Coronary artery (tissue), 2 donors: Measurements from ENCODE around the gene CD33.

Source experiments
- DNase-seq: peaks from one replicate; pipeline ENCODE4 v3.0.0-alpha.2; 2017; ENCODE audit warnings: low spot score
- H3K27ac ChIP-seq, 2 donors: fragments of 200-600 bp; sonication (generic); one replicate each; pipeline ENCODE4 v1.5.1; 2016 to 2019
- H3K4me3 ChIP-seq: fragments of 200-600 bp; sonication (generic); 2 replicates; pipeline ENCODE4 v1.5.1; 2016; ENCODE audit warnings: mild to moderate bottlenecking, moderate library complexity
- CTCF ChIP-seq: fragments of 200-600 bp; sonication (generic); IDR thresholded peaks from one replicate; pipeline ENCODE4 v1.5.1; 2019; ENCODE audit warnings: antibody characterized with exemption

Gene CD33

GRCh38 chr19:51257471-51257870 lies 32.6 kb downstream of the CD33 start:
- DNase-seq, result no peak
- Histone ChIP-seq H3K4me3 (no peak overlapping the region), H3K27ac (no peak overlapping the region)
- no peak for TF ChIP-seq CTCF

GRCh38 chr19:51258165-51259160 lies 33.6 kb downstream of the CD33 start:
- Histone ChIP-seq H3K27ac (no peak overlapping the region), H3K4me3 (no peak overlapping the region)
- DNase-seq, result no peak
- TF ChIP-seq CTCF, result no peak

- Histone ChIP-seq H3K27ac (no peak overlapping the region), H3K4me3 (no peak overlapping the region)
- no peak for DNase-seq
- no peak for TF ChIP-seq CTCF
Observed at GRCh38 chr19:51259348-51260245, 34.7 kb downstream of the CD33 start.

- no peak for DNase-seq
- H3K27ac ChIP-seq, result no peak overlapping the region
- no peak for TF ChIP-seq CTCF
- H3K4me3 ChIP-seq, result no peak overlapping the region
Observed at GRCh38 chr19:51263808-51264207, 38.9 kb downstream of the CD33 start.

GRCh38 chr19:51271067-51271466 lies 46.2 kb downstream of the CD33 start:
- TF ChIP-seq CTCF, result no peak
- no peak overlapping the region for H3K4me3 ChIP-seq
- DNase-seq, result peak; percentile 47
- no peak overlapping the region for H3K27ac ChIP-seq

DNA sequence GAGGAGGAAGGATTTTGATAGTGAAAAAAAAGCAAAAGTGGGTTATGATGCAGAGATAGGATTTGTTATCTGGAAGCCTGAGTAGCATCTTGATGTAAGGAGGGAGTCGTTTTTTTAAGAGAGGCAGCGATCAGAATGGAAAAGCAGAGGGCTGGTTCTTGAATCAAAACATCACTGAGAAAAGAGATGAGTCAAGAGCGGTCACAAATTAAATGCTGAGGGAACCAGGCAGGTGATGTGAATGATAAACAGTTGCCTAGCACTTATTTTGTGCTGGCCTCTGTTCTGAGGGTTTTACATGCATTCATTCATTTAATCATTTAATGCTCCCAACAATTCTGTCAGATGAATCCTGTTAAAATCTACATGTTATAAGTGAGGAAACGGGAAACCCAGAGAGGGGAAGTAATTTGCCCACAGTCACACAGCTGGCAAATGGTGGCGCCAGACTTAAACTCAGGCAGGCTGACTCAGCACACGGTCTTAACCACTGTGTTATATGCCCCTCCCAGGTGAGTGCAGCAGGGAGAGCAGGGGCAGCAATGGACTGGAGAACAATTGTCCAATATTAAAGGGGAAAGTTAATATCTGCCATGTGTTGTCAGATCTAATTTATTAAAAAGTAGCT lies 47.4 kb downstream of the CD33 start:
- Histone ChIP-seq H3K27ac (no peak overlapping the region), H3K4me3 (no peak overlapping the region)
- DNase-seq, result peak; percentile 24
- no peak for TF ChIP-seq CTCF
